ENCODE data around the gene ZNF541. TPM values are rescaled to one million over a fixed set of nuclear protein-coding genes. Genes with fewer than 3 reads are reported as not detected.
"Not testable (repeated sequence)": the region's sequence is repeated elsewhere in the genome, so short reads cannot be mapped to it uniquely, and the experiment has no call there.

ZNF541 gene
- total RNA-seq, 1 donor from 2014 or later, result not detected

DNA sequence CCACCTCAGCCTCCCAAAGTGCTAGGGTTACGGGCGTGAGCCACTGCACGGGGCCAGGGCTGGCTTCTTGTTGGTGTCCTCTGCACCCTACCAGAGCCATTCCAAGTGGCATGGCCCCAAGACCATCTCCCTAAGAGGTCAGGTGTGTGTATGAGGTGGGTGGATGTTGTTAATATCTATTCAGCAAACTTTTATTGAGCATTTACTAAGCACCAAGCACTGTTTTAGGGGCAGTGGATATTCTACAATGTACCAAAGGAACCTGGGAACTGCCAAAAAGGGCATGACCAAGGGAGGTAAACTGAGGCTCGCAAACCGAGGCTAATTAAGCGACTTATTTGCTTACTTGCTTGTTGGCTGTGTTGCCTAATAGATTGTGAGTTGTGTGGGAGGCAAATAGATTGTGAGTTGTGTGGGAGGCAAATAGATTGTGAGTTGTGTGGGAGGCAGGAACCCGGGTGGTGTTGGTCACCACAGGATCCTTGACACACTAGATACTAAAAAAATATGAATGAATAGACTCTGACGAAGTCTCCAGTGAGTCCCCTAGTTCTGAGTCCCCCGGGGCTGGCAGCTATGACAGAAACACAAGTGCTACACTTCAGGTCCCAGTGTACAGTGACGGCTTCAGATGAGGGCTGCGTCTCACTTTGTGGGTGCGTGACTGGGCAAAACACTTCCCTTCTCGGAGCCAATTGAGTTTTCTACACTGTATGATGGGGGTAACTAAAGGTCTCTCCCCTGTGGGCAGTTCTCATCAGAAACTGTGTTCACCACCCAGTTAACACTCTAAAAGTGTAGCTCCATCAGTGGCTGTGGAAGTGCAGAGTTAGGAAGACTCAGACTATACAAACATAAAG is 31.0 kb upstream of the ZNF541 start:
- H3K36me3 Mint-ChIP-seq (ENCODE audit: low read depth, unreplicated experiment), result peaks cover 3% of the 10 kb centered on the region
- H3K4me1 Mint-ChIP-seq (ENCODE audit: unreplicated experiment), result peaks cover 12% of the 10 kb centered on the region
- no peaks in the 10 kb centered on the region for H3K9me3 Mint-ChIP-seq (ENCODE audit: unreplicated experiment)
- DNase-seq (ENCODE audit: low spot score), result no peak
- no peak for TF ChIP-seq CTCF (IDR thresholded peaks at IDR 0.05; ENCODE audit: unreplicated experiment)
- no peak overlapping the region for H3K4me3 Mint-ChIP-seq (ENCODE audit: unreplicated experiment)
- H3K27ac Mint-ChIP-seq (ENCODE audit: unreplicated experiment), result no peak overlapping the region
- H3K27me3 Mint-ChIP-seq (ENCODE audit: unreplicated experiment), result peaks cover 4% of the 10 kb centered on the region

DNA sequence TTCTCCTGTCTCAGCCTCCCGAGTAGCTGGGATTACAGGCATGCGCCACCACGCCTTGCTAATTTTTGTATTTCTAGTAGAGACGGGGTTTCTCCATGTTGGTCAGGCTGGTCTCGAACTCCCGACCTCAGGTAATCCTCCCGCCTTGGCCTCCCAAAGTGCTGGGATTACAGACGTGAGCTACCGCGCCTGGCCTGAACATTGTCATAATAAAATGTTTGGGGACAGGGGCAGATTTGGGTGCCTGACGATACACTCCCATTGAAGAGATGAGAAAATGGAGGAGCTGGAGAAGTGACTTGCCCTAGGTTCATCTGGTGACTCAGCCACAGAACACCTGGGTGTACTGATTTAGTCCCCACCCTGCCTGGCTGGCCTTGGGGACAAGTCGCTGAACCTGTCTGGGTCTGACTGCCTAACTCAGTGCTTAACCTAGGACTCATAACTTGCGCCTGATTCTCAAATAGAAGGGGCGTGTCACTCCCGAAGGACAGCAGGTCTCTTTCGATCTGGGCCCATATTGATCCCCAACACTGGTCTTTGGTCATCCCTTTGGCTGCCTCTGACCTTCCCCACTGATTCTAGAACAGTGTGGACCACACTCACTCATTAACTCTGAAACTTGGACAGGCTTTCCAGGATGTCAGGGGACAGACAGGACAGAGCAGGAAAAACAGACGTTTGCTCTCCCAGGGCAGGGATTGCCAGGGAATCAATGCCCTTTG is 28.4 kb upstream of the ZNF541 start:
- Mint-ChIP-seq H3K27ac (ENCODE audit: unreplicated experiment) (peak overlapping the region; percentile 70), H3K27me3 (ENCODE audit: unreplicated experiment) (no peaks in the 10 kb centered on the region), H3K36me3 (ENCODE audit: low read depth, unreplicated experiment) (peaks cover 3% of the 10 kb centered on the region), H3K4me1 (ENCODE audit: unreplicated experiment) (peaks cover 12% of the 10 kb centered on the region), H3K4me3 (ENCODE audit: unreplicated experiment) (peak overlapping the region; percentile 91), H3K9me3 (ENCODE audit: unreplicated experiment) (no peaks in the 10 kb centered on the region)
- no peak for TF ChIP-seq CTCF (IDR thresholded peaks at IDR 0.05; ENCODE audit: unreplicated experiment)
- no peak for DNase-seq (ENCODE audit: low spot score)

GRCh38 chr19:47600246-47601179 is 27.6 kb upstream of the ZNF541 start:
- Mint-ChIP-seq H3K4me3 (ENCODE audit: unreplicated experiment) (peak overlapping the region; percentile 91), H3K36me3 (ENCODE audit: low read depth, unreplicated experiment) (peaks cover 3% of the 10 kb centered on the region), H3K27ac (ENCODE audit: unreplicated experiment) (peak overlapping the region; percentile 70), H3K27me3 (ENCODE audit: unreplicated experiment) (no peaks in the 10 kb centered on the region), H3K9me3 (ENCODE audit: unreplicated experiment) (no peaks in the 10 kb centered on the region), H3K4me1 (ENCODE audit: unreplicated experiment) (peaks cover 18% of the 10 kb centered on the region)
- DNase-seq (ENCODE audit: low spot score), result peak; percentile 99
- TF ChIP-seq CTCF (IDR thresholded peaks at IDR 0.05; ENCODE audit: unreplicated experiment), result no peak

GRCh38 chr19:47599671-47600245 is 26.8 kb upstream of the ZNF541 start:
- not testable (repeated sequence) for H3K36me3 Mint-ChIP-seq (ENCODE audit: low read depth, unreplicated experiment); H3K9me3 Mint-ChIP-seq (ENCODE audit: unreplicated experiment); DNase-seq (ENCODE audit: low spot score); H3K27me3 Mint-ChIP-seq (ENCODE audit: unreplicated experiment); H3K27ac Mint-ChIP-seq (ENCODE audit: unreplicated experiment)
- Mint-ChIP-seq H3K4me3 (ENCODE audit: unreplicated experiment) (peak overlapping the region; percentile 88), H3K4me1 (ENCODE audit: unreplicated experiment) (peaks cover 18% of the 10 kb centered on the region)
